ENCODE measurements around the gene ZNF362. TPM values are rescaled to one million over a fixed set of nuclear protein-coding genes. Genes with fewer than 3 reads are reported as not detected.

Gene ZNF362
- total RNA-seq, 1 experiment from 2014 or later, result 11.1 TPM

- ATAC-seq (peak; percentile 87), DNase-seq (ENCODE audit: low read depth, low spot score) (peak; percentile 47)
- no TSS peak for BruUV-seq (replicated peaks)
- Histone ChIP-seq H4K20me1 (ENCODE audit: insufficient read depth) (no peaks in the 10 kb centered on the region), H3K27me3 (ENCODE audit: insufficient read depth, low read length) (no peaks in the 10 kb centered on the region), H3K27ac (ENCODE audit: low read depth, low read length) (no peak overlapping the region), H3K9me3 (ENCODE audit: control insufficient read depth in 1 of 2, insufficient read depth in 1 of 2, low read depth in 1 of 2, low read length in 2 of 2) (no peaks in the 10 kb centered on the region), H2AFZ (ENCODE audit: low read depth, low read length, poor library complexity, severe bottlenecking) (no peak overlapping the region), H3K79me2 (ENCODE audit: insufficient read depth, low read length) (no peaks in the 10 kb centered on the region), H3K4me1 (ENCODE audit: control insufficient read depth in 1 of 2, insufficient read depth in 2 of 2, low read length in 2 of 2) (peaks cover 0 to 8% of the 10 kb centered on the region in 2 experiments; a peak in 2 of 4 replicates), H3K9me2 (ENCODE audit: insufficient read depth) (no peaks in the 10 kb centered on the region), H3K4me2 (ENCODE audit: low read length) (peak overlapping the region; percentile 41), H3K36me3 (ENCODE audit: control insufficient read depth in 1 of 2, insufficient read depth in 2 of 2, low read length in 2 of 2) (no peaks in the 10 kb centered on the region), H3K4me3 (replicated peaks in 1 of 2; ENCODE audit: low read depth in 1 of 2, low read length in 2 of 2) (no peak overlapping the region), H3K9ac (ENCODE audit: low read length) (no peak overlapping the region)
- RAD21 ChIA-PET (ENCODE audit: low non-redundant PET in 1 of 2, low total read pairs in 2 of 2, uncharacterized antibody in 2 of 2, unreplicated experiment in 2 of 2), result interaction anchor here in 1 of 2 experiments (0.8 kb wide), 1 partner anchor 172 kb away, joined by 3 read pairs; no protein-coding TSS in a partner anchor
- TF ChIP-seq EZH2 (IDR thresholded peaks at IDR 0.05) (no peak), YY1 (IDR thresholded peaks at IDR 0.05; ENCODE audit: extremely low read depth, insufficient replicate concordance, low read depth, low read length) (peak; percentile 36), CTCF (IDR thresholded peaks at IDR 0.05 in 2 of 3, conservative IDR thresholded peaks at IDR 0.05 in 1 of 3; ENCODE audit: borderline replicate concordance in 1 of 3, insufficient read depth in 1 of 3, low read depth in 2 of 3, low read length in 2 of 3) (peak; percentile 71 to 91 (median 89)), FOSL1 (IDR thresholded peaks at IDR 0.05; ENCODE audit: low read depth) (no peak), EZH2phosphoT487 (IDR thresholded peaks at IDR 0.05; ENCODE audit: borderline replicate concordance) (no peak), SIN3A (IDR thresholded peaks at IDR 0.05; ENCODE audit: low read depth) (no peak), MAX (IDR thresholded peaks at IDR 0.05) (no peak), POLR2AphosphoS5 (IDR thresholded peaks at IDR 0.05; ENCODE audit: low read depth, low read length) (no peak), ZNF274 (IDR thresholded peaks at IDR 0.05; ENCODE audit: low read depth, low read length) (no peak), RAD21 (IDR thresholded peaks at IDR 0.05; ENCODE audit: low read depth) (peak; percentile 74)
- intact Hi-C loops (cut with micrococcal nuclease), result loop anchor here (5.0 kb wide), 2 partner anchors 159 to 186 kb away; no protein-coding TSS in a partner anchor
- POLR2A ChIA-PET, result no interaction called here
- CTCF ChIA-PET, result interaction anchor here (3.8 kb wide), 1 partner anchor 172 kb away, joined by 23 read pairs; the partner anchor contains the start of gene ZSCAN20
These were observed 42.5 kb downstream of the ZNF362 start for GRCh38 chr1:33298623-33299277.

Data from HCT116 (cell line).